Ureter (tissue), 1 donor: Measurements from ENCODE around the gene TSTD1. TPM values are rescaled to one million over a fixed set of nuclear protein-coding genes. Genes with fewer than 3 reads are reported as not detected.

Experiments
- DNase-seq: peaks from one replicate; pipeline ENCODE4 v3.0.0-alpha.2; 2020; ENCODE audit warnings: low spot score
- total RNA-seq: library from RNA; stranded (reverse); gene quantifications from one replicate; pipeline ENCODE4 v1.2.4, GENCODE V29; 2023
- donor health status: DM: yes; HTN: yes; CAD: no.

The TSTD1 gene, protein sequence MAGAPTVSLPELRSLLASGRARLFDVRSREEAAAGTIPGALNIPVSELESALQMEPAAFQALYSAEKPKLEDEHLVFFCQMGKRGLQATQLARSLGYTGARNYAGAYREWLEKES
- total RNA-seq, result 79.8 TPM

DNA sequence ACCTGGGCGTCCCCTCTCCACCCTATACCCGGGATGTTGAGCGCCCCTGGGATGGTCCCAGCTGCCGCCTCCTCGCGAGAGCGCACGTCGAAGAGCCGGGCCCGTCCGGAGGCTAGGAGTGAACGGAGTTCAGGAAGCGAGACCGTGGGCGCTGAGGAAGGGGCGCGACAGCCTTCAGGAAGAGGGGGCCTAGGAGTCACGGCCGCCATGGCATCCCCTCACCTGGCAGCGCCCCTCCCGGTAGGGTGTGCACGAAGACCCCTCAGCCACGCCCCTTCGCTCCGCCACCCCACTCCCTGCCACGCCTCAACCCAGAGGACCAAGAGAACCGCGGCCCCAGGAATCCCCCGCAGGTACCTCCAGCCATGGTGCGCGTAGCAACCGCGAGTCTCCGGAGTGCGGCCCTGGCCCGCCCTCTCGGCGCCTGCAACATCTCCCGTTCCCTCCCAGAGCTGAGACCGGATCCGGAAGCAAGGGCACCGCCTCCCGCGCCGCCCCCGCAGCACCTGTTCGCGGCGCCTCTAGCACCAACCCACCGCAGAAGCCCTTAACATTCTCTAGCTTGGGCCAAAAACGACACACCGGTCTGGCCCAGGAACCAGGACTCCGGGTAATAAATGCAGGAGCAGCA lies at the start of gene TSTD1:
TSS of gene TSTD1 (minus strand) at position 442 of the 631 bp plus-strand sequence. CDS start at position 367, 75 bp downstream.
- peak; percentile 72 for DNase-seq

DNA sequence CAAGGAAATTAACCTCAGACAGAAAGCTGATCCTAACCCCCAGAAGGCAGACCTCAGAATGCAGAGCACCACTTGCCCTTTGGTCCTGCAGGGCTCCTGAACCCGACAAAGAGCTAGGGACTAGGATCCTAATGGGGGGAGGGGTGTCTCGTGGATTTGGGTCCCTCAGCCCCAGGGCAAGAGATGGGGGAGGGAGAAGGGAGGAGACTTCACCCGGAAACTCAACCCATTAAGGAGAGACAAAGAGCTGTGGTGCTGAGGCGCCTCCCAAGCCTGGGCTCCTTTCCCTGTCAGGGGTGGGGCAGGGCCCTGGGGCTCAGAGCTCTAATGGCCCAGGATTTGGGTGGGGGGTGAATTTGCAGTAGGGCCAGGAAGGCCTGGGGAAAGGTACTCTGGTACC lies 47.7 kb upstream of the TSTD1 start:
- DNase-seq, result no peak

DNA sequence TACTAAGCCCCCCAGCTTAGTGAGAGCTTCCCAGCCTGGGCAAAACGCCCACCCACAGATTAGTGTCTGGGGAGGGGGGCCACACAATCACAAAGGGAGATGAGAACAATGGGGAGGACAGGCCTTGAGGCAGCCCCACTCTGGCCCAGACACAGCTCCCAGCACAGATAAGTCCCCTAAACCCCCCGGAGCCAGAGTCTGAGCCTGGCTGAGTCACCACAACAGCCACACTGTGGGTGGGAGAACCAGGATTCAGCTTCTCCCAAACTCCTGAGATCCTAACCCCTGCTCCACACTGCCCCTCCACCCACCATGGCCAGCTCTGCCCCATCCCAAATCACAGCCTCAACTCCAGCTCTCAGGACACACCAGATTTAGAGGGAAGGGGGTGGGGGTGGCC lies 46.4 kb upstream of the TSTD1 start:
- DNase-seq, result no peak

DNA sequence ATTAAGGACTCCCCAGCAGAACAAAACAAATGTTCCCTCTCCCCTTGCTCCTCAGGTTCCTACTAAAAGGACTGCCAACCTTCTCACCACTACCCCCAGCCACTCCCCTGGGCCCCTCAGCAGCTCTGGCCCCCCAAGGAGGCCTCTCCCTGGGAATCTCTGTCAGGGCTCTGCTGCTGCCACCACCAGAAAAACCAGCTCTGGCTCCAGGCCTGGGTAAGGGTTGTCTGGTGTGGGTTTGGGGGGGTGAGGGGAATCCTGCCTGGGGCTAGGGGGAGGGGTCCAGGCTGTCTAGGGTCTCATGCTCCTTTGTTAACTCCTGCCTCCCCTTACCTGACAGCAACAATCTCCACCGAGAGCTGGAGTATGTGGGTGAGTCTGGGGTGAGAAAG lies 45.8 kb upstream of the TSTD1 start:
- no peak for DNase-seq

DNA sequence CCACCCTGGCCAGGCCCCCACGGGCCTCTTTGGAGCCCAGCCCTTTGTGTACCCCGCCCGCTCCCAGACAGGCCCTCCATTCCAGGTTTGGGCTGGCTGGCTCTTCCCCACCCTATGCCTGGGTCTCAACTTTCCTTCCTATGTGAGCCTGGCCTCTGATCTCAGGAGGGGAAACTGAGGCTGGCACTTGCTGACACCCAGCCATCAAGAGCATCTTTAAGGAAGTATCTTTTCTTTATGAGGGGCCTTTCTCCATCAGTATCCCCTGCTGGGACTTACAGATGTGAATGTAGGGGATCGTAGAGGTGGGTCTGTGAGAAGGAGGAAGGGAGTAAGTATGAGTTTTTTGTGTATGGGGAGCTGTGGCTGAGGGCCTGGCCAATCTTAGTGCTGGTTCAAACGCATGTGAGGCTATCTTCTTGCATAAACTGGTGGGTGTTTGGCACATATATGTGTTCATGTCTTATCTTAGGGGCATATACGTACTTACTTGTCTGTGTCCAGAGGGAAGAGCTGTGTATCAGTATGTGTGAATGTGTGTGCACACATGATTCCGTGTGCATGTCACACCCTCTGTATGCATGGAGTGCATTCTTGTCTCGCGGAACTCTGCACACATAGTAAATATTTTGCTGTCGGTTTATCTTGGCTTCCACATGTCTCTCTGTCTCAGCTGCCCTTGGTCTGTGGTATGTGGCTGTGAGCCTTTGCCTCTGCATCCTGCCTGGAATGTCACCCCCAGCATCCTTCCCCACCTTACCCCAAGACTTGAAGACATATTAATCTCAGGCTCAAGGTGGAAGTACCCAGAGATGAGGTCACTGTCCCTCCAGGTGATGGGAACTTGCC lies 45.2 kb upstream of the TSTD1 start:
- no peak for DNase-seq

DNA sequence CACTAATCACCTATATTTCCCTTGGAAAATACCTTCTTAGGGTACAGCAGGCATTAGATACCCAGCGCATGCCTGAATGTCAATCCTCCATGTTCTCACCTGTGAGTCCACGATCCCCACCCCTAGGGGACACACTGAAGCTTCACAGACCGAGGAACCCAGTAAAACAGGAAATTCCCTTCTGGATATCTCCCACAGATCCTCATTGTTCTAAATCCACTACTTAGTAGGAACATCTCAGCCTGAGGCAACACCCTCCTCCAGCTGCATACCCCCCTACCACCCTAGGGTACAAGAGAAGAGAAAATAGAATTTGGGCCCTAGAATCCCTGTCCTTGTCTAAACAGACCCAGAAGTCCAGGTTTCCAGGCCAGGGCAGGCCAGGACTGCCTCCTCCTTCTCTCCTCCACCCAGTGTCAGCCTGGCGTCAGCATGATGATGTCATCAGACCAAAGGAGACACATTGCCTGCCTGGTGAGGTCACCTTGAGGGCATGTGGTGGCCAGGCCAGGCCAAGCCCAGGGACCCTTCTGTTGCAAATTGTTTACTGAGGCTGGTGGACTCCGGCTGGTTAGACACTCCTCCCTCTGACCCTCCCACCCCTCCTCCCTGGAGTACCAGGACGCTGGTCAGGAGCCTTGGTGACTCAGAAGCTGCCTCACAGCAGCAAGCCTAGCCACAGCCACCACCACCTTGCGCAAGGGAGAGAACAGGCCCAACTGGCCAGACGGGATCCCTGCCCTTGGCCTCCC lies 44.4 kb upstream of the TSTD1 start:
- DNase-seq, result peak; percentile 95

DNA sequence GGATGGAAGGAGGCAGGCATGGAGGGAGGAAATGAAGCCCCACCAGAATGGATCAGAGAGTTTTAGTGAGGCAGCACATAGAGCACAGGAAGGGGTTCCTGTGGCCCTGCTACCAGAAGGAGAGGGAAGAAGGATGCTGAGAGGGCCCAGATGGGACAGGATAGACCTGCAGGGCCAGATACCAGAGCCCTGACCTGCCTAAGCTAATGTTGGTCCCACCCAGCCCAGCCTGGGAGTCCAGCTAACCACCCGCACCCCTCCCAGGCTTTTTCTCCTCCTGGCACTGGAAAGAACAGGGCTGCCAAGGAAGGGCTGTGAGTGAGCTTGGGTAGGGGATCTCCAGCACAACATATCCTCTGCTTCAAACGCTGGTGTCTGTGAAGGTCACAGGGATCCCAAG lies 43.7 kb upstream of the TSTD1 start:
- no peak for DNase-seq

DNA sequence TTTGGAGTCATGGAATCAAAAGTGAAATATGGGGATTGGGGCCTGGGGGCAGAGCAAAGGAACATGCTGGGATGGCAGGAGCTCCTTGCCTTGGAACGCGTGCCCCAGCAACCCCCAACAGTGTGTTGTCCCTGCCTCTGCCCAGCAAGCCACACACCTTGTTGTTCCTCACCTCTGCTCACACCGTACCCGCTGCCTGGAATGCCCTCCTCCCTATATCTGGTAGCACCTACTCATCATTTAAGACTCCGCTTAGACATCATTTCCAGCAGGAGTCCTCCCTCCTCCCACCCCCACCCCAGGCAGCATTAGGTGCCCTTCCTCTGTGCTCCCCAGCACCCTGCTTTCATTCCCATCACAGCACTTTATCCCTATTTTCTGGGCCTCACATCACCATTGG lies 42.8 kb upstream of the TSTD1 start:
- DNase-seq, result no peak

DNA sequence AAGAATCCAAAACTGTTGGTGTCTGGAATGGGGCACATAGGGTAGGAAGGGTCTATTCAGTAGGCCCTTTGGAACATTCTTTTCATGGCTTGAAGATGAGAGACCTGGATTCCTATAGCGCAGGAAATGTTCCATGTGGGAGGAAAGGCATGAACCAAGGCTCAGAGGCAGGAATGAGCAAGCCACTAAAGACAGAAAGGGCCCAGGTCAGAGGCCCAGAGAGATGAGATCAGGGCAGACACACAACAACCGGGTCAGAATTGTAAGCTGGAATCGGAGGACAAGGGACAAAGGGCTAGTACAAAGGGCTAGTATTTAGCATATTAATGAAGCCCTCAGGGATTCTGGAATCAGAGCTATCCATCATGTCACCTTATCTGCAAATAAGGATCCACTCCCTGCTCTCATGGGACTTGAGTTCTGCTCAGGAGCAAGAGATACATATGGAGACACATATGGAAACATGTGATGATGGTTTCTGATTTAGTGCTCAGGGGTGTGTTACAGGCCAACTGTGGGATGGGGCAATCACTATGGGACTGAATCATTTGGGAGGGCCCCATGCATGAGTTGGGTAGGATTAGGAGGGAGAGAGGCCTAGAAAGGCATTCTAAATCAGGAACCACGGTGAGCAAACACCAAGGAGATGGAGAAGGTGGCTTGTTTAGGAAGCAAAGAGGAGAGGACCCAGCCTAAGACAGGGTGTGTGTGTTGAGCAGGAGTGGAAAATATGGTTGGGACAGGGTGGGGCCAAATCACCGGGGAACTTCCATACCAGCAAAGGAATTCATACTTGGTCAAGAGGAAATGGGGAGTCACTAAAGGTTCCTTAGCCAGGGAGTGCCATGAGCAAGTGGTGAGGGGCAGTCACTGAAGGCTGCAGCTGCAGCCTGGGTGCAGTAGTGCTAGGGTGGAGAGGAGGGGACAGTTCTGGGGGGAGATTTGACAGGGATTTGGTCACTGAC lies 42.0 kb upstream of the TSTD1 start:
- DNase-seq, result no peak

DNA sequence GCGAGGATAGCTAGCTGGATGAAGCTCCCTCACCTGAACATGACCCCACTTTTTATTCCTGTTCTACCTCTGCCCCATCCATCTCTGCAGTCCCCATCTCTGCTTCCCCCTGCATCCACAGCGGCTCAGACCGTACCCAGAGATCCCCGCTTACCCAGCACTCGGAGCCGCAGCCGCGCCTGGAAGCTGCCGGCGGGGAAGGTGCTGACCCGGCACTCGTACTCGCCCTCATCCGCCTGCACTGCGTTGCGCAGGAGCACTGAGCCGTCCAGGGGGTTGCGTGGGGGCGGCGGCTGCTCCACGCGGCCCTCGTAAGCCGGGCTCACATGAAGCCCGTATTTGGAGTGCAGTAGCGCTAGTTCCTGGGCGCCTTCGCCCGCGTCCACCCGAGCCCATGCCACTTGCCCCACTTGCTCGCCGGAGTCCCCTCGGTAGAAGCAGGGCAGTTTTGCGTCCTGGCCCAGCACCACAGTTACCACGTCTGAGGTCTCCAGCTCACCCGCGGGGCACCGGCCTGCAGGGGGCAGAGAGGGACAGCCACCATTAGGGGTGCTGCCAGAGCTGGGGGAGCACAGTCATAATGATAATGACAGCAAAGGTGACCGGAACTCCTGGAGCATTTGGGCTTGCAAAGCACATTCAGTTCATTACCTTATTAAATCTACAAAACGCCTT lies 40.8 kb upstream of the TSTD1 start:
- DNase-seq, result no peak

DNA sequence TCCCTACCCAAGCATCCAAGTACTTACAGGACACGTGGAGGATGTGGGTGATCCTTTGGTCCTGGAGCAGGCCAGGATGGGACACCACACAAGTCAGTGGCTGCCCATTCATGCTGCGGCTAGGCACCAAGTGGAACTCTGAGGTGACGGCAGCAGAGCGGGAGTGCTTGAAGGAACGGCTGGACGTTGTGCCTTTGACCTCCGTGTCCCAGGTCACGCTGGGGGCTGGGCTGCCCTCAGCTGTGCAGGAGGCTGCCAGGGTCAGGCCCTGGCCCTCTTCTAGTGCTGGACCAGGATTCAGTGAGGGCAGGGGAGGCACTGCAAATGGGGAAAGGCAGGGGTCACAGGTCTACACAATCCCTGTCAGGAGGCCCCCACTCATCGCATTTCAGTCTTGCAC lies 38.7 kb upstream of the TSTD1 start:
- no peak for DNase-seq

DNA sequence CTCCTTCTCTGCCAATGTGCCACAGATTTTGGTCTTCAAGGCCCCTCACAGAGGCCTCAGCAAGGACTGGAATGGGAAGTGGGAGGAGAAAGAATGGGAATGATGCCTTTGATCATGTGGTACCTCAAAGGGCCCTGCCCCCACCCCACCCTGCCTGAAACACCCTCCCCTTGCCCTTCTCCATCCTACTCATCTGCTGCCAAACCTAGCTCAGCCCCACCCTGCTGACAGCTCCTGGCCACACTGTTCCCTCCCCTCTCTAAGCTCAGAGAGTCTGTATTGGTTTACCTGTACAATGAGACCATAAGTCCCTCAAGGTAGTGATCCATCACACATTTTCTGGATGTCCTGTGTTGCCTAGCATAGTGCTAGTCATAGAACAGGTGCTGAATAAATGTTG lies 37.6 kb upstream of the TSTD1 start:
- DNase-seq, result no peak

DNA sequence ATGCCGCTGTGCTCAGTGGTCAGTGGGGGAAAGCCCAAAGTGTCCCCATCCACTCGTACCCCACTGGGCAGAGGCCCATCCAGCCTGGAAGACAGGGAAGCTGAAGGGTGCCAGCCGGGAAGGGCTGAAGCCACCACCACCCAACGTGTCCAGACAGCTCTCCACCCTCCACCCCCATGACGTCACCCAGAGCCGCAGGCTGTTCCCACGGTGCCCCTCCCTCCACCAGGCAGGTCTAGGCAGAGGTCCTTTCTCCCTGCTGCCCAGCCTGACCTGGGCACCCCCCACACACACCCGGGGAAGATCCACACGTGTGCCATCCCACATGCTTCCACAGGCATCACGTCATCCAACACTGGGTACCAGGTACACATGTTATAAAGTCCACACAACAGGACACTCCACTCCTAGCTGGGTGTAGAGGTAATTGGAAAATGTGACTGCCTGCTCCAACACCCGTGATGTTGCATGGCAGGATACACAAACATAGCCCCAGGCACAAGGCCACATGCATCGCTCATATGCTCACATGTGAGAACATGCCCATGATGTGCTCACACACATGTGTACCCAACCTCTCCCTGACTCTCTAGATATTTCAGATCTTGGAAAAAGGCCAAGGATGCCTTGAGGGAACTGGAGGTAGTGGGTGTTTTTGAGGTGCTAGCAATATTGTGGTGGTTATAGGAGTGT lies 36.1 kb upstream of the TSTD1 start:
- peak; percentile 92 for DNase-seq

DNA sequence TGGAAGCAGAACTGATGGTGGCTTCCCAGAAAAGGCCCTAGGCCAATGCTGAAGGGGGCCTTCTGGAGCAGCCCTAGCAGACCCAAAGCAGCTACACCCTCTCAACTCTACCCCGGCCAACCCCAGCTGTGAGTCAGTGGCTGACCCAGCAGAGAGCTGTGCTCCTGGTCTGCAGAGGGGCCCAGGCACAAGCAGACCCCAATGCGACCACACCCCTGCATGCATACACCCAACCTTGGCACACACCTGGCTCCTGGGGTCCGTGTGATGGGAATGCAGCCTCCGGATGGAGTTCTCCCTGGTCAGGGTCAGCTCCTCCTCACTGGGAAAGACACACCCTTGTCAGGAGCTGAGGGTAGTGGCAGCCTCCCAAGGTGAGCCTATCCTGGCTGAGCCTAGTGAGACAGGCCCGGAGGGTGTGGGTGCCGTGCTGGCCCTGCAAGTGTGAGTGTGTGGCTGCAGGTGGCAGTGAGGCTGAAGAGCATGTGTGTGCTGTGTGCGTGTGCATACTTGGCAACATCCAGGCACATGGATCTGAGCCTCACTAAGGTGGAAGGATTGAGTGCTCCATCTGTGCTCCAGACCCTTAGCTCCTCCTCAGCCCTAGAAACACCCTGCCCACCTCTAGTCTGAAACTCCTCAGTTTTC lies 34.8 kb upstream of the TSTD1 start:
- no peak for DNase-seq

DNA sequence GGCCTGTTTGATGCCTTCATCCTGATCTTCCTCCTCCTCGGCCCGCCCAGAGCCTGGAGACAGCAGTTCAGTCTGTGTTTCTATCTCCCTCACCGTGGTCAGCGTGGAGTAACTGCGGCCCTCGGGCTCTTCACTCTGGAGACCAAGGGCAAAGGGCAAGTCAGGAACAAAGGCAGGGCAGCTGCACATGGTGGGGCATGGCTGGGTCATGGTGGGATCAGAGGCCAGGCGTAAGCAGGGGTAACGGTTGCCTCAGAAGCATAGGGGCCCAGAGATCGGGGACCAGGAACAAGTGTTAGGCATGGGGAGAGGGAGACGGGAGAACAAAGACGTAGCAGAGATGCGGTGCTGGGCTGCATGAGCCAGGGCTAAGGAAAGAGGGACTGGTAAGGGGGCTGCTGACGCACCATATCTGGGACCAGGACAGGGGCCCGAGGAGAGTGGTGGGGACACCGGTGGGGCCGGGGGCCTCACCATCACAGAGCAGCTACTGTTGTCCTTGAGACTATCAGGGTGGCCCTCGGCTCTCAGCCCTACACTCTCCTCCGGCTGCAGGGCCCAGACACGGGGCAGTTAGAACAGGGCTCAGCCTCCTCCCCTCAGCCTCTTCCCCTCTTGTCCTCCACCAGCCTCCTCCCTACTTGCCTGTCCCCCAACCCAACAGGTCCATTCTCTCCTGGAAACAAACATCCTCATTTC lies 34.1 kb upstream of the TSTD1 start:
- DNase-seq, result no peak

DNA sequence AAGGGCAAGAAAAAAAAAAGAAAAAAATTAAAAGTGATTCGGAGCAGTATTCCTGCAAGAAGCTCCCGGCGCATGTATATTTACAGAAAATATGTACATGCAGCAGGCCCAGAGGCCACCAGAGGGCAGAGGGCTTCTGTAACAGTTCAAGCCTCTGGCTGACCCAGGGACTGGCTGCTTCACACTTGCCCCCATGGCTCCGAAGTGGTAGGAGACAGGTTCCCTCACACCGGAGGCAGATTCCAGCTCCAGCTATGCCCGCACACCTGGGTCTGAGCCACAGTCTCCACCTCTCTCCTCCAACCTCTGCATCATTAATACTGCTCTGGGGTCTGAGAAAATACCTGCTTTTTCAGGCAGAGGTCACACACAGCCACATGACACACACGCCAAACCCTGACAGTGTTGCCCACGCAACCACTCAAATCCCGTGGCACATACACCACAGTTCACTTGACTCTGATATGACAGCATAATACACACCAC lies 33.2 kb upstream of the TSTD1 start:
- DNase-seq, result no peak

DNA sequence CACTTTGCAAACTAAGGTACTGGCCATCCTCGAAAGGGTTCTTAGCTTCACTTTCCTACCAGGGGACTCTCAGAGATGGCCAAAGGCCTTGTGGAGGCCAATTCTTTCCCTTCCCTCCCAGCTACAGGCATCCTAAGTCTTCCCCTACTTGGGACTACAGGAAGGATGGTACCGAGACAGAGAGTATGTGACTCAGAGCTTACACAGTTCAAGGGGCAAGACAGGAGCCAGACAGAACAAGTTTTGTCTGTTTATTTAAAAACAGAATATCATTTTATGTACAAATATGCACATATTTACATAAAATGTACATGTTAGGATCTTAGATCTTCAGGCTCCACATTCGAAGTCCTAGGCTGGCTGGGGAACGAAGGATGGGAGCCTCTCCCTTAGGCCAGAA lies 32.0 kb upstream of the TSTD1 start:
- DNase-seq, result no peak

DNA sequence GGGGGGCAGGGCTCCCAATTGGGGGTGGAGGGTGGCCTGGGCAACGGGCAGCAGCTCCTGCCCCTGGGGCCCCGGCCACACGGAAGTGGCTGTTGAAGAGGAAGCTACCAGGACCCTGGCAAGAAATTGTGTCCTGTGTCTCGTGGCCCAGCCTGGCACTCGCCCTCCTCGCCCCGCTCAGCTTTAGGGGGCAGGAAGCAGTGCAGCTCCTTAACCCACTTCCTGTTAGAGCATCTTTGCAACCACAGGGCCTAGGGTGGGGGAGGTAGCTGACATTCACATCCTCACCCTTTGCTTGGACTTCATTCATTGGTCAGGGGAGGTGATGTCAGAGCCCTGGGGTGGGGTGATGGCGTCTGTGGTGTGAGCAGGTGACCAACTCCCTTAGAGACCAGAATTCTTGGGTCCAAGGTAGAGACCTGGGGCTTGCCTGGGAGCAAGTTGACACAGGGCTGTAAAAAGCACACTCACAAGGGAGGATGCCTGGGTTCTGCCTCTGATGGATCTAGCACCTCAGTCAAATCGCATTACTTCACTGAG lies 31.0 kb upstream of the TSTD1 start, which contains the start of gene ARHGAP30:
TSS of gene ARHGAP30 (minus strand) at position 161 of the 540 bp plus-strand sequence. CDS start 267 bp downstream, outside the sequence.
- peak; percentile 67 for DNase-seq
